Fibroblast of lung (primary cell): ENCODE measurements around the gene KCNK7. TPM values are rescaled to one million over a fixed set of nuclear protein-coding genes. Genes with fewer than 3 reads are reported as not detected.

ENCODE experiments used
- DNase-seq, 2 donors: peaks; one replicate each; pipeline versions ENCODE4 v3.0.0 to v3.0.0-alpha.2; 2010; ENCODE audit warnings: low read depth in 2 of 2
- H2AFZ ChIP-seq: 2 replicates; pipeline ENCODE4 v1.5.1; 2012; ENCODE audit warnings: low read length, control low read depth, inconsistent platforms
- H3K27ac ChIP-seq: 2 replicates; pipeline ENCODE4 v1.5.1; 2011; ENCODE audit warnings: low read length, control low read depth; ENCODE audit not compliant: insufficient read depth
- H3K27me3 ChIP-seq: 2 replicates; pipeline ENCODE4 v1.5.1; 2011; ENCODE audit warnings: mild to moderate bottlenecking, low read length; ENCODE audit not compliant: control insufficient read depth, insufficient read depth
- H3K36me3 ChIP-seq: 2 replicates; pipeline ENCODE4 v1.5.1; 2011; ENCODE audit warnings: low read length; ENCODE audit not compliant: control insufficient read depth, insufficient read depth
- H3K4me1 ChIP-seq: 2 replicates; pipeline ENCODE4 v1.5.1; 2011; ENCODE audit warnings: low read length; ENCODE audit not compliant: control insufficient read depth, insufficient read depth; ENCODE audit errors: extremely low read depth
- H3K4me2 ChIP-seq: 2 replicates; pipeline ENCODE4 v1.5.1; 2011; ENCODE audit warnings: low read length, control low read depth; ENCODE audit not compliant: insufficient read depth; ENCODE audit errors: extremely low read depth
- H3K4me3 ChIP-seq, 4 experiments: fragments of 200-600 bp in 1 of 4; sonication (generic) in 1 of 4; replicated peaks in 1 of 4; 2 replicates each; pipeline ENCODE4 v1.5.1; 2011 to 2016; ENCODE audit warnings: low read length in 4 of 4, low read depth in 3 of 4, mild to moderate bottlenecking in 3 of 4, control low read depth in 2 of 4, inconsistent platforms in 1 of 4, mixed read lengths in 1 of 4; ENCODE audit not compliant: insufficient read depth in 1 of 4; ENCODE audit errors: control extremely low read depth in 1 of 4
- H3K79me2 ChIP-seq: 2 replicates; pipeline ENCODE4 v1.5.1; 2012; ENCODE audit warnings: mild to moderate bottlenecking, low read length, inconsistent platforms; ENCODE audit not compliant: control insufficient read depth, insufficient read depth
- H3K9ac ChIP-seq: 2 replicates; pipeline ENCODE4 v1.5.1; 2011; ENCODE audit warnings: mild to moderate bottlenecking, low read length, control low read depth; ENCODE audit not compliant: insufficient read depth
- H3K9me3 ChIP-seq: 2 replicates; pipeline ENCODE4 v1.5.1; 2012; ENCODE audit warnings: low read depth, low read length; ENCODE audit not compliant: control insufficient read depth, insufficient read depth
- H4K20me1 ChIP-seq: 2 replicates; pipeline ENCODE4 v1.5.1; 2011; ENCODE audit warnings: low read length; ENCODE audit not compliant: control insufficient read depth, insufficient read depth; ENCODE audit errors: extremely low read depth
- CTCF ChIP-seq, 2 donors: IDR thresholded peaks in 1 of 2; conservative IDR thresholded peaks in 1 of 2; 1 replicate in 1 of 2; 2 replicates in 1 of 2; pipeline ENCODE4 v1.5.1; 2011 to 2012; ENCODE audit warnings: low read length in 2 of 2, control low read depth in 1 of 2, inconsistent platforms in 1 of 2, low read depth in 1 of 2, mild to moderate bottlenecking in 1 of 2
- EZH2 ChIP-seq: IDR thresholded peaks from 2 replicates; pipeline ENCODE4 v1.5.1; 2012; ENCODE audit warnings: low read length, control low read depth, mild to moderate bottlenecking; ENCODE audit errors: missing control alignments
- polyA plus RNA-seq, 2 donors: library from polyadenylated mRNA; depleted of rRNA in 1 of 2; stranded (reverse) in 1 of 2; unstranded in 1 of 2; fragments of >200 nt; gene quantifications; 2 replicates each; pipeline ENCODE4 v1.2.1, GENCODE V29; 2011 to 2012; ENCODE audit warnings: missing spikeins in 1 of 2
- total RNA-seq: library from RNA; depleted of rRNA; stranded (reverse); fragments of >200 nt; gene quantifications from 2 replicates; pipeline ENCODE4 v1.2.1, GENCODE V29; 2014

The KCNK7 gene
- total and polyA plus RNA-seq, 2 donors (not counting 1 experiment from before 2014, with no cell fraction given): not detected

GRCh38 chr11:65580031-65580692 lies 15.4 kb downstream of the KCNK7 start:
- H3K9ac ChIP-seq: no peak overlapping the region
- TF ChIP-seq EZH2: no peak
- no peak for TF ChIP-seq CTCF (conservative IDR thresholded peaks at IDR 0.05 in 1 of 2, IDR thresholded peaks at IDR 0.05 in 1 of 2; ENCODE audit: low read depth in 1 of 2, low read length in 2 of 2)
- H3K79me2 ChIP-seq: peaks cover 12% of the 10 kb centered on the region
- H3K27me3 ChIP-seq: no peaks in the 10 kb centered on the region
- H4K20me1 ChIP-seq: no peaks in the 10 kb centered on the region
- H3K4me2 ChIP-seq: no peak overlapping the region
- H3K4me3 ChIP-seq: no peak overlapping the region
- H3K27ac ChIP-seq: no peak overlapping the region
- no peak overlapping the region for H2AFZ ChIP-seq
- no peaks in the 10 kb centered on the region for H3K9me3 ChIP-seq
- no peak for DNase-seq
- peaks cover 27% of the 10 kb centered on the region for H3K36me3 ChIP-seq
- H3K4me1 ChIP-seq: peaks cover 20% of the 10 kb centered on the region

- Histone ChIP-seq H3K27me3 (no peaks in the 10 kb centered on the region), H3K9ac (no peak overlapping the region), H2AFZ (no peak overlapping the region), H3K79me2 (peaks cover 12% of the 10 kb centered on the region), H3K36me3 (peaks cover 26% of the 10 kb centered on the region), H3K4me2 (no peak overlapping the region), H4K20me1 (no peaks in the 10 kb centered on the region), H3K4me3 (no peak overlapping the region), H3K27ac (no peak overlapping the region), H3K9me3 (no peaks in the 10 kb centered on the region), H3K4me1 (peaks cover 24% of the 10 kb centered on the region)
- TF ChIP-seq CTCF (conservative IDR thresholded peaks at IDR 0.05 in 1 of 2, IDR thresholded peaks at IDR 0.05 in 1 of 2; ENCODE audit: low read depth in 1 of 2, low read length in 2 of 2): no peak
- TF ChIP-seq EZH2: no peak
- no peak for DNase-seq
Observed at GRCh38 chr11:65579291-65579690, 16.3 kb downstream of the KCNK7 start.

GRCh38 chr11:65578667-65579066 lies 16.9 kb downstream of the KCNK7 start:
- Histone ChIP-seq H4K20me1 (no peaks in the 10 kb centered on the region), H3K36me3 (peaks cover 24% of the 10 kb centered on the region), H3K9me3 (no peaks in the 10 kb centered on the region), H2AFZ (no peak overlapping the region), H3K4me3 (no peak overlapping the region), H3K9ac (no peak overlapping the region), H3K27ac (no peak overlapping the region), H3K79me2 (peaks cover 12% of the 10 kb centered on the region), H3K4me1 (peaks cover 27% of the 10 kb centered on the region), H3K27me3 (no peaks in the 10 kb centered on the region), H3K4me2 (no peak overlapping the region)
- TF ChIP-seq CTCF (conservative IDR thresholded peaks at IDR 0.05 in 1 of 2, IDR thresholded peaks at IDR 0.05 in 1 of 2; ENCODE audit: low read depth in 1 of 2, low read length in 2 of 2): no peak
- no peak for TF ChIP-seq EZH2
- no peak for DNase-seq
